TTC549 (cell line): ENCODE results near the gene EVA1B.

Experiments used
- FAIRE-seq: peaks from 2 replicates; lab custom pipeline; 2012; peaks lifted over from hg19 to GRCh38; lab: Jason Lieb, UNC

EVA1B gene

GRCh38 chr1:36345353-36345752 lies 21.9 kb upstream of the EVA1B start:
- no peak for FAIRE-seq

- FAIRE-seq, result no peak
Observed at GRCh38 chr1:36344395-36344680, 20.9 kb upstream of the EVA1B start.

- FAIRE-seq, result no peak
Observed at GRCh38 chr1:36343651-36344394, 20.4 kb upstream of the EVA1B start.

- no peak for FAIRE-seq
Observed at GRCh38 chr1:36342426-36343185, 19.2 kb upstream of the EVA1B start.

DNA sequence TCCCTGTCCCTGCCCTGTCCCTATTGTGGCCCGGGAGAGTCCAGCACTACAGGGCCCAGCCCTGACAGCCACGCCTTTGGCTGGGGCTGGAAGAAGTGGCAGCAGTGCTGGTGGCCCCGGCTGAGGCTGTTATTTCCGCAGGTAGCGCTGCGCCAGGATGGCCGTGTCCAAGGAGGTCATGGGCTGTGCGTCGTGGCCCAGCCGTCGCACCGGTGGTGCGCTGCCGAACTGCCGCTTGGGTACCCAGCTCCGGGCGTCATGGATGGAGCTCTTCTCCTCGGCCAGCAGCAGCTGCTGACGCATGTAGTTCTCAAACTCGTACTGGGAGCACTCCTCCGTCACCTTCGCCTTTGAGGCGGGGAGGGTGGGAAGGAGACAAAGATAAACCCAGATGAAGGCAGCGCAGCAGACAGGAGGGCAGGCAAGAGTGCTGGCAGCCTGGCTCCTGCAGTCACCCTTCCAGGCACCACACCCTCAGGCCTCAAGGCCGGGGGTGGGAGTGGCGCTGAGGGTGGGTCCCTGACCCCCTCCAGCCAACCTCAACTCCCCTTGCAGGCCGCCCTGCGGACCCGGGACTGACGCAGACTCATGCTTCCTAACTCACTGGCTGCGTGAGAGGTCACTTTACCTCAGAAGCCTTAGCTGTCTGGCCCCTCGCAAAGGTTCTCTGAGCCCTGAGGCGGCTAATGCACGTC lies 18.3 kb upstream of the EVA1B start:
- FAIRE-seq, result no peak

DNA sequence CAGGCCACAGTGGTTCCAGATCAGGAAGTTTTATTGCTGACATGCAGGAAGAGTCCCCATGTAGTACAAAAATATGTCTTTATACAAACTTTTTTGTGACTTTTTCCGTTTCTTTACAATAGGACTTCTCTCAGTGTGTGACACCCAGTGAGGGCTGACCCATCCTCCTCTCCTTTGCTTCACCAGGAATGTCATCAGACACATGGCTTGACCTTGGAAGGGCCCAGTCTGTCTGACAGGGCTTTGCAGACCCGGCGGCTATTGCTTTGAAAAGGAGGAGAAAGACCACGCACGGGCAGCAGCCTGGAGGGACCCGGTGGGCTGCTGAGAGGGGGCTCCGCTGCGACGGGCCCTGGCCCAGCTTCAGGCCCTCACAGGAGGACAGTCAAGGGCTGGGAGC lies 16.2 kb upstream of the EVA1B start:
- no peak for FAIRE-seq

DNA sequence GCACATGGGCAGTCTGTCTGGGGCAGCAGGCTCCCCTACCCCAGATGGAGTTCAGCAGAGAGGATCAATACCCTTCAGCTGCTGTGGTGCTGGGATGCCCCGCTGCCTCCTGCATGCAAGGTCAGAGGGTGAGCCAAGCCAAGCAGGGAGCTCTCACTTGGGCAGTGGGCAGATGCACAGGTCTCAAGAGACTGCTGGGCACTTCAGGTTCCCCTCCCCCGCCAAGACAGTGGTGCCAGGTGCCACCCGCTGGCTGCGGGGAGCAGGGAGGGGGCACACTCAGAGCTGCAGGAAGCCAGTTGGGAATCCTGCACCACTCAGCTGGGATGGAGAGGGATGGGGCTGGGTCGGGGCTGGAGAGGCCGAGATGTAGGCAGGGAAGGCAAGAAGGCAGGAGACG lies 15.8 kb upstream of the EVA1B start:
- FAIRE-seq, result no peak

DNA sequence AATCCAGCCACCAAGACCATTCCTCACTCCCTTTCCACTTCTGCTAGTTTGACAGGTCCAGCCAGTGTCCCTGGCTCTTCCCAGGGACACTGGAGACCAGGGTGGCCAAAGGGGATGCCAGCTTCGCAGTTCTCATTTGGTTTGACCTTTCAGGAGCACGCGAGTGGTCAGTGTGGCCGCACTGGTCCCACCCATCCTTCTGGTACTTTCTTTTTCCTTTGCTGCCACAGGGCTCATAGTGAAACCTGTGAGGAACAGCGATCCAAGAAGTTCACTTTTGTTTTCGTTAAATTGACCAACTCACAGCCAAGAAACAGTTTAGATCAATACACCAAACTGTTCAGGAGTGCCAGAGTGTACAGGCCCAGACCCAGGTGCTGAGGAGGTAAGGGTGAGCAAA lies 14.4 kb upstream of the EVA1B start:
- FAIRE-seq, result no peak

- FAIRE-seq, result no peak
Observed at GRCh38 chr1:36330940-36331339, 7.5 kb upstream of the EVA1B start.

GRCh38 chr1:36329817-36330216 lies 6.4 kb upstream of the EVA1B start:
- FAIRE-seq, result no peak

DNA sequence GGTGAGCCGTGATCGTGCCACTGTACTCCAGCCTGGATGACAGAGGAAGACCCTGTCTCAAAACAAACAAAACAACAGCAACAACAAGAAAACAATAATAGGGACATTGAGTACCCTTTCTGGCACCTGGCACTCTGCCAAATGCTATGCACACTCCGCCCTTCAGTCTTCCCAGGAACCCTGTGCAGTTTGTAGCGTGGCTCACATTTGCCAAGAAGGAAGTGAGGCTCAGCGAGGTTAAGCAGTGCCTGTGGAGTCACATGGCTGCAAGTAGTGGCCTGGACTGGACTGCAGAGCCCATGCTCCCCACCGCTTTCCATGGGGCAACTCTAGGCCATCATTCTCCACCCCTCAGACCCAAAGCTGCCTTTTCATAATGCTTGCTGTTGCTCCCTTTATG lies 5.3 kb upstream of the EVA1B start:
- FAIRE-seq, result no peak

- FAIRE-seq, result no peak
Observed at GRCh38 chr1:36328088-36328480, 4.6 kb upstream of the EVA1B start.

DNA sequence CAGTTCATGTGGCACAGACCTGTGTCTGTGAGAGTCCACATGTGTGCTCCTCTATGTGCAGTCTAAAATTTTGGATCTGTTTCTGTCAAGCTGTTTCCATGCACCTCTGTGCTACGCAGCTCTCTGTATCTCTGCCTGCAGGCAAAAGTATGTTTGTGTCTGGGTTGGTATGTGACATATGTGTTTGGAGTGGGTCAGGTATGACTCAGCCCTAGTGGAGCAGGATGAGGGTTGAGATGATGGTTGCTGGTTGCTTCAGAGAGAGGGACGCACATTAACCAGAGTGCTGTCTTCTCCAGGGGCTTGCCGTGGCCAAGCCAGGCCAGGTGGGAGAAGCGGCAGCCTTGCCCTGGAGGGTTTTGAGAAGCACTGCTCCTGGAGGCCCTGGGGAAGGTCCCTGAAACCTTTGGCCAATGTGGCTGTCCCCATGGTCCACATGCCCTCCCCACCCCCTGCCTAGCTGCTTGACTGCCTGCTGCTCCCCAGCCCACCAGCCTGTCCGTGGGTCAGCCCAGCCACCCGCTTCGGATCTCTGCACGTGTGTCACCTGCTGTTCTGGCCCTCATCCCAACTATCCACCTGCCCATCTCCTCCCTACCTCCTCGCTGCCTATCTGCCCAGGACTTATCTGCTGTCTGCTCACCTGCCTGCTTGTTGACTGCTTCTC lies 4.1 kb upstream of the EVA1B start:
- no peak for FAIRE-seq

DNA sequence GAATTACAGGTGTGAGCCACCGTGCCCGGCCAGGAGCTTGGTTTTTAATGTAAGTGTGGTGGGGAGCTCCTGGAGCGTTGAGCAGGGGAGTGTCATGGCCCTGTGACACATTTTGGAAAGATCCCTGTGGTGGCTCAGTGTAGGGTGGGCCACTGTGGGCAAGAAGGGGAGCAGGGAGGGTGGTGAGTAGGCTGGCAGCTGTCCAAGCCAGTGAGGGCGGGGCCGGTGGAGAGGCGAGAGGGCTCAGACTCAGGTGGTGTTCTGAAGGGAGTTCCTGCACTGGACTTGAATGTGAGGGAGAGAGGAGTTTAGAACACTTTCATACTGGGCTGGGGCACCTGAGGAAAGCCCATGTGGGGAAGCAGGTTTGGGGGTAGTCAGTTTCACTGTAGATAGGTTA lies 3.1 kb upstream of the EVA1B start:
- FAIRE-seq, result no peak

DNA sequence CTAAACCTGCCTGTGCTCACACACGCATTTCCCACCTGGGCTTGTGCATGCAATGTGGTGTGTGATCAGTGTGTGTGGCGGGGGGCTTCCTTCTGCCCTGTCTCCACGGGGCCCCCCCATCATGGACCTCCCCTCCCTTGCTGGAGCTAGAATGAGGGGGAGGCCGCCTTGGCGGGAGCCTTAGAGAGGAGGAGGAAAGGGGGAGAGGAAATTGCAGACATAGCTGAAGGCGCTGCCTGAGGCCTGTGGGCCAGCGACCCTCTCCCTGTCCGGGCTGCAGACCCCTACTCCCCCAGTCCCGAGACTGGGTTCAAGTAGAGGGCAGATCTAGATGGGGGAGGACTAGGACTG lies 883 bp upstream of the EVA1B start:
- FAIRE-seq, result no peak

- no peak for FAIRE-seq
Observed at GRCh38 chr1:36322786-36323635, 434 bp downstream of the EVA1B start.

- no peak for FAIRE-seq
Observed at GRCh38 chr1:36322041-36322785, 1.2 kb downstream of the EVA1B start.

- no peak for FAIRE-seq
Observed at GRCh38 chr1:36321119-36321951, 2.1 kb downstream of the EVA1B start.

- no peak for FAIRE-seq
Observed at GRCh38 chr1:36320767-36321118, 2.7 kb downstream of the EVA1B start.

GRCh38 chr1:36320291-36320761 lies 3.1 kb downstream of the EVA1B start:
- FAIRE-seq, result no peak

GRCh38 chr1:36309397-36309796 lies 14.0 kb downstream of the EVA1B start:
- FAIRE-seq, result no peak
